CD4-positive, alpha-beta T cell treated with Interleukin-21 for 1 hour (primary cell): ENCODE results near the gene GIGYF1.
A peak's percentile ranks its signal among the peaks of the same experiment; 100 is the strongest.

Experiments used
- DNase-seq: peaks from one replicate; pipeline ENCODE4 v3.0.0-alpha.2; 2020

GIGYF1 gene

GRCh38 chr7:100683659-100684533 lies 10.2 kb downstream of the GIGYF1 start:
- no peak for DNase-seq

- no peak for DNase-seq
Observed at GRCh38 chr7:100682991-100683658, 10.9 kb downstream of the GIGYF1 start.

GRCh38 chr7:100682228-100682741 lies 11.8 kb downstream of the GIGYF1 start:
- no peak for DNase-seq

GRCh38 chr7:100681491-100682227 lies 12.4 kb downstream of the GIGYF1 start:
- no peak for DNase-seq

- DNase-seq: no peak
Observed at GRCh38 chr7:100680576-100681271, 13.3 kb downstream of the GIGYF1 start.

- no peak for DNase-seq
Observed at GRCh38 chr7:100679927-100680575, 14.0 kb downstream of the GIGYF1 start.

- DNase-seq: no peak
Observed at GRCh38 chr7:100679129-100679926, 14.7 kb downstream of the GIGYF1 start.

- DNase-seq: no peak
Observed at GRCh38 chr7:100678291-100678984, 15.6 kb downstream of the GIGYF1 start.

- DNase-seq: no peak
Observed at GRCh38 chr7:100677308-100678267, 16.5 kb downstream of the GIGYF1 start.

- no peak for DNase-seq
Observed at GRCh38 chr7:100676501-100677306, 17.3 kb downstream of the GIGYF1 start.

GRCh38 chr7:100675581-100676350 lies 18.3 kb downstream of the GIGYF1 start:
- peak; percentile 96 for DNase-seq

- no peak for DNase-seq
Observed at GRCh38 chr7:100675105-100675451, 19.0 kb downstream of the GIGYF1 start.

- DNase-seq: no peak
Observed at GRCh38 chr7:100674411-100675104, 19.5 kb downstream of the GIGYF1 start.

GRCh38 chr7:100673942-100674410 lies 20.1 kb downstream of the GIGYF1 start:
- peak; percentile 61 for DNase-seq

- DNase-seq: peak; percentile 99
Observed at GRCh38 chr7:100673302-100673941, 20.6 kb downstream of the GIGYF1 start, which contains the start of gene GNB2. Gene GNB2, plus strand, starts transcription at chr7:100673740. Its CDS starts 2,526 bp downstream, at chr7:100676266.
